T-helper 22 cell (primary cell): ENCODE results near the gene HLA-E.
A peak's percentile ranks its signal among the peaks of the same experiment; 100 is the strongest.

Experiments
- DNase-seq: peaks from one replicate; pipeline ENCODE4 v3.0.0-alpha.2; 2020; ENCODE audit warnings: low read depth

The HLA-E gene

DNA sequence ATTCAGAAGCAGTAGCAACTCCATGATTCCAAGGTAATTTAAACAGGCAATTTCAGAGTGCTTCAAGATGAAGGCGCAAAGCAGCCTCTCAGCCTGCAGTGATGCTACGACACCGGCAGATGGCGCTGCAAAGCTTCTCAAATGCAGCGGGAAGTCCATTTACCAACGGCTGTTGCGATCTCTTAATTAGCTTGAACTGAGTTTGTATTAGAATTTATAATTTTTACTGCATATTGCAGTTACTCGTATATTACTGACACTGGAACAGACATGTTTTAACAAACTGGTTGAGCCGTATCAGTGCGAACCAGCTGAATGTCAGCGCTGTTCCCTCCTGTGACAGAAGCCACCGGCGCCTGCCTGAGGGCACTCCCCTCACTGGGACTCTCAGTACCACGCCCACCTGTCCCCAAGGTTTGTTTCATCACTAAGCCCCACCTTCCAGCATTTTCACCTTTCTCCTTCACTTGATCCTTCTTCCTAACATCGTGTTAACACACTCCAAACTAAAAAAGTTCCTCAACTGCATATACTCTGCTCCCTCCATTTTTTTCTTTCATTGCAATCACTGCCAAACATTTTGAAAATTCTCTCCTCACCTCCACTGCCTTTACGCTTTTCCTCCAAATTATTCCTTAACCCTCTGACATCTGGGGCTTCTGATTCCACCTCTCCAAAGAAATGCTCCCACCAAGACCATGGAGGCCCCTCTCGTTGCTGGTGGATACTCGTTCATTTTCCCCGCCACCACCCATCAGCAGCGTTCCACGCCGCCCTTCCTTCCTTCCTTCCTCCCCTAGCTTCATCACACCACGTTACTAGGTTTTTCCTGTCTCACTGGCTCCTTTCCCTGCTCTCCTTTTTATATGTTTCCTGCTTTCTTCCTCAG is 52.5 kb downstream of the HLA-E start:
- peak; percentile 59 for DNase-seq

DNA sequence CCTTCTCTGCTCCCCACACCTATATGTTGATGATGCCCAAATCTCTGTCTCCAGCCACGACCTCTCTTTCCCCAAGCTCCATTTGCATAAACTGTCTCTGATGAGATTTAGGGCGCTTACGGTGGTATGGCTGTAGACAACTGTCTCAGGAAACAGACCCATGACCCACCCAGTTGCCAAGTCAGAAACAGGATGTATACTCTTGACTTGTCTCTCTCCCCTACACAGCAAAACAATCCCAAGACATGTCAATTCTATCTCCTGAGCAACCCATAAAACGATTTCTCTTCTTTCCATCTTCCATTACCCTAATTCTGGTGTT is 53.1 kb downstream of the HLA-E start:
- peak; percentile 19 for DNase-seq

DNA sequence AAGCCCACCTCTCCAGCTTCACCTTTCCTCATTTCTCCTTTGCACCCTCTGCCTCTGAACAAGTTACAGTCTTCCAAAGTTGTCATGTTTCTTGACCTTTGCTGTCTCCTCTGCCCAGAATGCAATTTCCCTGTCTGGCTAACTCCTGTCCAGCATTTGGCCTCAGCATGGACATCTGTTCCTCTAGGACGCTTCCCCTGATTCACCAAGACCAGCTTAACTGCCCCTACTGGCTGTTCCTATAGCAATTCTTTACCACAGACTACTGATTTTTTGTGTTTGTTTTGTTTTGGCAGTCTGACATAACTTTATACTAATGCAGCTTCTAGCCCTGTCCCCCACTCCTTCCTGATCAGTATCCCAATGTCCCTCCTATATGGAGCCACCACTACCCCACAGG is 53.6 kb downstream of the HLA-E start:
- no peak for DNase-seq
